Measurements from ENCODE around the gene EEF1G. TPM values are rescaled to one million over a fixed set of nuclear protein-coding genes. Genes with fewer than 3 reads are reported as not detected.

Gene EEF1G
- total and polyA plus RNA-seq, 9 of the 15 experiments (the other 6 are each of a cell fraction or from before 2014, with no cell fraction given): 985 to 2,349 (median 2,035) TPM

DNA sequence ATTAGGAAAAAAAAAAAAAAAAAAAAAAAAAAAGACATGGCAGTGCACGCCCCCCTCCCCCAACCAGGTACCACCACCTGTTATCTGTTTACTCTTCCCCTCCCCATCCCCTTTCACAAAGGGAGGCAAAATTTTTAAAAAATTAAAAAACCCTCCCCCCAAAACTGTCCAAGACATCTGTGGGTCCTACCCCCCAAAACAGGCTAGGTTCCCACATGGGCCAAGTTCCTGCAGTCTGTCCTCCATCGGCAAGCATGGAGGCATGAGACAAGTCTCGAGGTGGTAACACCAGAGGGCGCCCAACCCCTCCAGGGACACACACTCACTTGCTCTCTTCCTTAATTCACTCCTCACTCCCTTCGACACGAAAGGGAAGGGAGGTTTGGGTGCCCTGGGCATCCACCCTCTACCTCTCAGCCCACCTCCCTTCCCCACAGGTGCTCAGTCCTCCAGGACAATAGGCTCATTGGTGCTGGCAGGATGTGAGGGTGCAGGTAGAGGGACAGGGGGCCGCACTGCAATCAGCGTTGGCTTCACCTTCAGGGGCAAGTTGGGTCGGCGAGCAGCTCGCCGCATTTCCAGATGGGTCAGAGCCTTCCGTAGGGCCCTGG, 19.8 kb upstream of the EEF1G start (continued):
- TF ChIP-seq, protein P1, sequence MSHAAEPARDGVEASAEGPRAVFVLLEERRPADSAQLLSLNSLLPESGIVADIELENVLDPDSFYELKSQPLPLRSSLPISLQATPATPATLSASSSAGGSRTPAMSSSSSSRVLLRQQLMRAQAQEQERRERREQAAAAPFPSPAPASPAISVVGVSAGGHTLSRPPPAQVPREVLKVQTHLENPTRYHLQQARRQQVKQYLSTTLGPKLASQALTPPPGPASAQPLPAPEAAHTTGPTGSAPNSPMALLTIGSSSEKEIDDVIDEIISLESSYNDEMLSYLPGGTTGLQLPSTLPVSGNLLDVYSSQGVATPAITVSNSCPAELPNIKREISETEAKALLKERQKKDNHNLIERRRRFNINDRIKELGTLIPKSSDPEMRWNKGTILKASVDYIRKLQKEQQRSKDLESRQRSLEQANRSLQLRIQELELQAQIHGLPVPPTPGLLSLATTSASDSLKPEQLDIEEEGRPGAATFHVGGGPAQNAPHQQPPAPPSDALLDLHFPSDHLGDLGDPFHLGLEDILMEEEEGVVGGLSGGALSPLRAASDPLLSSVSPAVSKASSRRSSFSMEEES (CRISPR knock-in tag; IDR thresholded peaks at IDR 0.05): no peak
- 0 out of 2 replicates have a peak, but pooled peaks have one; percentile 11 for TF ChIP-seq SIN3B (IDR thresholded peaks at IDR 0.05; ENCODE audit: low read depth)
- no peak for TF ChIP-seq FOXA1 (IDR thresholded peaks at IDR 0.05; ENCODE audit: borderline replicate concordance)
- no peak for TF ChIP-seq KLF6 (CRISPR knock-in tag; IDR thresholded peaks at IDR 0.05; ENCODE audit: borderline replicate concordance)
- TF ChIP-seq SRSF7 (optimal IDR thresholded peaks at IDR 0.05; ENCODE audit: low read depth, low read length): no peak
- TF ChIP-seq CBX2 (IDR thresholded peaks at IDR 0.05; ENCODE audit: insufficient read depth, low read length, poor library complexity, severe bottlenecking): no peak
- TF ChIP-seq THAP12 (CRISPR knock-in tag; IDR thresholded peaks at IDR 0.05): 0 out of 2 replicates have a peak, but pooled peaks have one; percentile 36
- TF ChIP-seq BHLHE40 (IDR thresholded peaks at IDR 0.05; ENCODE audit: low read length): peak; percentile 31
- no peak for TF ChIP-seq ATF6 (CRISPR knock-in tag; IDR thresholded peaks at IDR 0.05)
- TF ChIP-seq, protein P2, sequence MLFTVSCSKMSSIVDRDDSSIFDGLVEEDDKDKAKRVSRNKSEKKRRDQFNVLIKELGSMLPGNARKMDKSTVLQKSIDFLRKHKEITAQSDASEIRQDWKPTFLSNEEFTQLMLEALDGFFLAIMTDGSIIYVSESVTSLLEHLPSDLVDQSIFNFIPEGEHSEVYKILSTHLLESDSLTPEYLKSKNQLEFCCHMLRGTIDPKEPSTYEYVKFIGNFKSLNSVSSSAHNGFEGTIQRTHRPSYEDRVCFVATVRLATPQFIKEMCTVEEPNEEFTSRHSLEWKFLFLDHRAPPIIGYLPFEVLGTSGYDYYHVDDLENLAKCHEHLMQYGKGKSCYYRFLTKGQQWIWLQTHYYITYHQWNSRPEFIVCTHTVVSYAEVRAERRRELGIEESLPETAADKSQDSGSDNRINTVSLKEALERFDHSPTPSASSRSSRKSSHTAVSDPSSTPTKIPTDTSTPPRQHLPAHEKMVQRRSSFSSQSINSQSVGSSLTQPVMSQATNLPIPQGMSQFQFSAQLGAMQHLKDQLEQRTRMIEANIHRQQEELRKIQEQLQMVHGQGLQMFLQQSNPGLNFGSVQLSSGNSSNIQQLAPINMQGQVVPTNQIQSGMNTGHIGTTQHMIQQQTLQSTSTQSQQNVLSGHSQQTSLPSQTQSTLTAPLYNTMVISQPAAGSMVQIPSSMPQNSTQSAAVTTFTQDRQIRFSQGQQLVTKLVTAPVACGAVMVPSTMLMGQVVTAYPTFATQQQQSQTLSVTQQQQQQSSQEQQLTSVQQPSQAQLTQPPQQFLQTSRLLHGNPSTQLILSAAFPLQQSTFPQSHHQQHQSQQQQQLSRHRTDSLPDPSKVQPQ (CRISPR knock-in tag; IDR thresholded peaks at IDR 0.05; ENCODE audit: borderline replicate concordance): no peak
- TF ChIP-seq ESRRA (IDR thresholded peaks at IDR 0.05; ENCODE audit: borderline replicate concordance, low read depth): 0 out of 2 replicates have a peak, but pooled peaks have one; percentile 18
- TF ChIP-seq TAL1 (IDR thresholded peaks at IDR 0.05): no peak
- no peak for TF ChIP-seq ATF7 (IDR thresholded peaks at IDR 0.05)
- TF ChIP-seq RBM17 (IDR thresholded peaks at IDR 0.05; ENCODE audit: borderline replicate concordance, low read depth, low read length): no peak
- no peak for TF ChIP-seq TSHZ1 (CRISPR knock-in tag; IDR thresholded peaks at IDR 0.05)

Data from K562 (cell line).